Measurements from ENCODE around the gene FBXO7. TPM values are rescaled to one million over a fixed set of nuclear protein-coding genes. Genes with fewer than 3 reads are reported as not detected.

FBXO7 gene
- polyA plus RNA-seq, 5 donors = 100 to 127 (median 110) TPM

GRCh38 chr22:32482708-32483107, 8.1 kb downstream of the FBXO7 start:
- no peak for DNase-seq

DNA sequence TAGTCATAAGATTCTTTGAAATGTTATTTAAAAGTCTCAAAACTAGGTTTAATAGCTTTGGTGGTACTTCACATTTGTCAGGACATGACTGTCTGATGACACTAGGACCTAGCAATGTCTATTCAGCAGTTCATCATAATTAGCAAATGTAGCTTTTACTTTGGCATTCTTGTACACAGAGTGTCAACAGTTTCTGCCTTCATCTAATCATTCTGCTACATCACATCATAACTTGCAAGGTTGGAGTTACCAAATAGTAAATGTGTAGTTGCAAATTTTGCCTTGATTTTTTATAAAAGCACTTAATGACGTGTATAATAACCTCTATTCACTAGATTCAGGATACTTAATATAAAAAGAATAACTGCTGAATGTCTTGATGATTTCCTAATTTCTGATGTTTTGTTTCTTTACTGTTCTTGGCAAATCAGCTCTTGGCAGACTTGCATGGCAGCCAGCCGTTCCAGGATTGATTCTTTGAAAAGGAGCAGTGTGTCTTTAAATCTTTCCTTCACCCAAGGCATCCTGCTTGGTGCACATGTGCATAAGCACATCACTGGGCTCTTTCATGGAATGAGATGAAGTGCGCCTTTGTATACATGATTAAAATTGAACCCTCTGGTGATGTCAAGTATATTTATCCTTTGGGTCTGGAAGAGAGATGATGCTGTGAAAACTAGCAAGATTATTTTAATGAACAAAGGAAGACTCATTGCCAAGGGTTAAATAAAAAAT, 12.2 kb downstream of the FBXO7 start:
- peak; percentile 75 to 81 for DNase-seq

- DNase-seq = peak; percentile 52 to 63
Measured at GRCh38 chr22:32487461-32487860, 12.8 kb downstream of the FBXO7 start.

- no peak for DNase-seq
Measured at GRCh38 chr22:32489377-32489776, 14.8 kb downstream of the FBXO7 start.

DNA sequence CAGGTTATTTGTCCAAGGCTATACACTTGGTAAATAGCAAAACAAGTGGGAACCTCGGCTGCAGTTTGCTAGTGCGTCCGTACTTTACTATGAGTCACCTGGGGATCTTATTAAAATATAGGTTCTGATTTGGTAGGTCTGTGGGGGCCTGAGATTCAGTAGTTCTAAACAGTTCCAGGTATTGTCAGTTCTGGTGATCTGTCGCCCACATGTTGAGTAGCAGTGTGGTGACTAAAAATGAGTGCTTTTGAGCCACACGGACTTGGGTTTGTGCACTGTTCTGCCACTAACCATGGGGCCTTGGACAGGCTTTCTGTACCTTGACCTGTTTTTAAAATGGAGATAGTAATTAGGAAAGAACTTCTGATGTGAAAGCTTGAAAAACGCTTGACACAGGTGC, 15.7 kb downstream of the FBXO7 start:
- DNase-seq = no peak

DNA sequence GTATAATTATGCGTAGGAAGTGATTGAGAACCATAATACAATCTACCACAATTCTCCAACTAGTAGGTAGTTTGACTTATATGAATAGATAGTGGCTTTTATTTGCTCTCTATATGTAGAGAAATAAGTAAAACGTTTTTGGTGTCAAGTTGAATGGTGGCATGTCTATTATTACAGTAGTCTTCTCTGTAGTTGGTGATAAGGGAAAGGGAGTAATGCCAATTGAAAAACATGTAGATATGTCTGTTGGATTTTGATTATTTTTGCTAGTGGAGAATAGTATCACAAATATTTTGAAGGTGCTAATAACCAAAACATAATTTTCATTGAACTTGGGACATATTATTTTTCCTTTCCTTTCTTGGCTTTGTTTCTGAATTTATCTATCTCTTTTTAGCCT, 17.5 kb downstream of the FBXO7 start:
- DNase-seq = no peak

GRCh38 chr22:32493551-32493950, 18.9 kb downstream of the FBXO7 start:
- no peak for DNase-seq

GRCh38 chr22:32494971-32495370, 20.4 kb downstream of the FBXO7 start:
- no peak for DNase-seq

DNA sequence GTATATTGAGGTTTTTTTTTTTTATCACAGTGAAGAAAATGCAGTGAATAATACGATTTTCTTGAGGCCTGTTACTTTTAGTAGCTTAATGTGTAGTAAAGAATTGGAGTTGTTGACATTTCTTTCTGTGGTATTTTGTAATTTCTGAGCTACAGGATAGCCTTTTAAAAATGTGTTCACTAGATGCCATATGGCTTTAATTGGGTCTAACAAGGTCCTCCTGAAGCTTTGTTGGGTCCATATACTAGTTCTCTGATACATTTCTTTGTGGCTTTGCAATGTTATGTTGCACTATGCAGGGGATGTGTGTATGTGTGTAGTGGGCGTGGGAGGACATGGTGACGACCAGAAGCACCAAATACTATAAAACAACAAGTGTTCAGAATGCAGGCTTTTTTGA, 25.1 kb downstream of the FBXO7 start:
- DNase-seq = no peak

GRCh38 chr22:32501836-32502752, 27.5 kb downstream of the FBXO7 start:
- peak in 1 of 2 donors; percentile 42 for DNase-seq

DNA sequence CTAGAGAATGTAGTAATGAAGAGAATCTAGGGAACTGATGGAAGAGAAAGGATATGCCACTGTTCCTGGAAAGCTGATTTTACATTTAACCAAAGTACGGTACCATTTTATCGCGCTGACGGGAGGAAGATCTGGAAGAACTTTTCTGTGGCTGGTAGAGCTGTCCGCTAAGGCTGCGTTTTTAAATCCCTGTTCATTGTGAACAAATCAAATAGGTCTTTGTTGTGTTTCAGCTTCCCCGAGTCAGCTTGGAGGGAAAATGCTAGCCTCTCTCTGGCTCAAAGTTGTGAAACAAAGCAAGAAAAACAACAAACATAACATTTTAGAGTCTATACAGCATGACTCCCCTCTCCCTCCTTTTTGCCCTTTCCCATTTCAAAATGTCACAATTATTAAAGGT, 34.4 kb downstream of the FBXO7 start:
- DNase-seq = no peak

- no peak for DNase-seq
Measured at GRCh38 chr22:32511274-32511673, 36.7 kb downstream of the FBXO7 start.

DNA sequence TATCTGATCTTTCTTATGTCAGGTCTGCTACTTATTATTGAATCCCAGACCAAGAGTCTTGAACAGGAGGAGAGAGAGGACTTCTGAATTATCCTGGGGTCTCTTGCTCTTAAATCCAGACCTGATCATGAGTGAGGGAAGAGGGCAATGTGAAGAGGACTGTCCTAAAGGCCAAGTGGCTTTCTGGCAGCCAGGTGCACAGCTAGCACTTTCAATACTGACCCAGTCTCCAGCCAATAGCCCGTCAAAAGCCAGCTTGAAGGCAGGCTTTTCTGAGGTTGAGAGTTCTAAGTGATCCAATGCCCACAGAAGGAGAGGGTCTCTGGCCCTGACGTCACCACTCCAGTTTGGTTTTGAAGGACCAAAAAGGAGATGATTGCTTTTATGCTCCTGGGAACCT, 37.2 kb downstream of the FBXO7 start:
- no peak for DNase-seq

DNA sequence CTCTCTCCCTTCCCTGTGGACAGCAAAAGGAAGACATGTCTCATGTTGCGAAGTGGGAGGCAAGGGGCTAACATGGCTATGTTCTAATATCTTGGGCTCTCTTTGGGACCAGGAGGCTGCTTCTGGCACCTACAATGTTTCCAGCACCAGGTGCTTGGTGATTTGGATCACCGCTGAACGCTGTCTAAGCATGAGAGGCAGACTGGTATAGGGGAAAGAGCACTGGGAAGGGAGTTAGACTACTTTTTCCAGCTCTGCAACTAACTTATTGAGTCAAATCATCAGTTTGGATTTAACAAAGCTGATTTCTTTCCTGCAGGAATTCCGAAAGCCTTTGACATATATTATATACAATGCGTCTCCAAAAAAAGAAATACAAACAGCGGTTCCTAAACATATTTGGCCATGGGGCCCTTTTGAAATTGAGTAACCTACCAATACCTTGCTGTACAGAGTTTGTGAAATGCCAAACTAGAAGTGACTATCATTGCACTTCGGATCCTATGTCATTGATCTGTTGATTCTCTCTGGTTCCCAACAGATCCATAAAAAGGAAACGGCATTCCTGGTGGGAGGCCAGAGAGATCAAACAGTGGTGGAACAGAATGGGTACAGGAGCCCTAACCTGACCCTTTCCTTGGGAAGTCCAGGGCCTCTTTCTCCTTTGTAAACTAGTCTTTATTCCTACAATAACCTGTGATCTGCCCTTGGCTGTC, 37.8 kb downstream of the FBXO7 start:
- no peak for DNase-seq

- DNase-seq = no peak
Measured at GRCh38 chr22:32515084-32515483, 40.5 kb downstream of the FBXO7 start.

- no peak for DNase-seq
Measured at GRCh38 chr22:32517488-32517887, 42.9 kb downstream of the FBXO7 start.

DNA sequence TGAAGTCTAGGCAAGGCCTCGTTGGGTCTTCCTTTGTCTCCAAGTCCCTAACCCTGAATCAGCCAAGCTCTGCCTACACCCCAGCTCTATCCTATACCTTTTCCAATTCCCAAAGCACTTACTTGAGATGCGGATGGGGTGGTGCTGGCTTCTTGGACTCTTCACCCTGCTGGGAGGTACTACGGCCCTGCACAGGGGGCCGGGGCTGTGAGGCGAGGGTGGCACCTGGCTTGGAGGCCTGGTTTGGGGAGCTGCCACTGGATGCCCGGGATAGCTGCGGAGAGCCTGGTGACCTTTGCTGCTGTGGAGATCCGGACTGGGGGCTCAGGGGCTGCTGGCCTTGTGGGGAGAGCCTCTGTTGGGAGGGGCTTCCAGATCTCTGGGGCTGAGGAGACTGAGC, 43.3 kb downstream of the FBXO7 start:
- DNase-seq = no peak

DNA sequence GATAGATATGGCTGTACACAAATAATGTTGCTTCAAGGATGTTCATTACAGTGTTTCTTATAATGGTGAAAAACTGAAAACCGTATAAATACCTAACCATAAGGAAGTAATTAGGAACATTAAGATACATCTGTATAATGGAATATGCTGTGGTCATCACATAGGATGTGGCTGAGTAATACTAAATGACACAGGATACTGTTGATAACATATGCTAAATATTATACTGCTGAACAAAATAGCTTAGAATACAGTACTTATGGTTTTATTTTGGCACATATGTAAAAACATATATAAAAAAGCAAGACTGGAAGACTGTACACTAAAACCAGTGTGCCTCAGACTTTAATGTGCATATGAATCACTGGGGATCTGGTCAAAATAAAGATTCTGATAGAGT, 43.8 kb downstream of the FBXO7 start:
- DNase-seq = no peak

GRCh38 chr22:32518848-32519247, 44.2 kb downstream of the FBXO7 start:
- no peak for DNase-seq

DNA sequence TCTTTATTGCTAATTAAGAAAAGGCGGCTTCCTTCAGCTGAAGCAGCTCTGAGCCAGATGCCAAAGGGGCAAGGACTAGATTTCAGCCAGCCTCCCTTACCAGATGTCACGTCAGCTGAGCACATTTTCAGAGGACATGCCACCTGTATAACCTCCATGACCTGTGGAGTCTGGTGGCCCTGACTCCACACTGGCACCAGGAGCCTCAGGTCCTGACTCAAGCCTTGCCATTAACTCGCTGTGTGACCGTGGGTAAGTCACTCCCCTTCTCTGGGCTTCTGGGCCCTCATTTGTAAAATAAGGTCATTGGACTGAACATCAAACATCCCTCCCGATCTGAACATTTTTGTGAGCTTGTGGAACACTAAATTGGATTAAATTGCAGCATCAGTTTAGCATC, 46.0 kb downstream of the FBXO7 start:
- no peak for DNase-seq

GRCh38 chr22:32522237-32522636, 47.6 kb downstream of the FBXO7 start:
- DNase-seq = no peak

DNA sequence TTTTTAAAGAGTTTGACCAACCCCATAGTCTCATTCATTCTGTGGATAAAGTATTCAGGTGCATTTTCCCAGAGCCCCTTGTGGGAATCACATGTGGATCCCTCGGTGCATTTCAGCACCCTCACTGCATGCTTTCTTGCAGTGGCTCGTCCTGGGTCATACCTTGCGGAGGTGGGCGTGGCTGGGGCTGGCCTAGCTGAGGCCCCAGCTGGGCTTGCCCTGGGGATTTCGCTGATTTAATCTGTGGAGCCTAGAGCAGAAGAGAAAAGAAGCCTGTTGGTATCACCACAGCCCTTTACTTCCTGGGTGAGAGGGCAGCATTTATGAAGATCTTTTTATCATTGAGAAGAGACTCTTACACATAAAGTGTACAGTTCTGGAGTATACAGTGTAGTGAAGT, 53.1 kb downstream of the FBXO7 start:
- DNase-seq = no peak

- DNase-seq = no peak
Measured at GRCh38 chr22:32528316-32528715, 53.7 kb downstream of the FBXO7 start.
